ENCODE data around the gene TLE4.

TLE4 gene

DNA sequence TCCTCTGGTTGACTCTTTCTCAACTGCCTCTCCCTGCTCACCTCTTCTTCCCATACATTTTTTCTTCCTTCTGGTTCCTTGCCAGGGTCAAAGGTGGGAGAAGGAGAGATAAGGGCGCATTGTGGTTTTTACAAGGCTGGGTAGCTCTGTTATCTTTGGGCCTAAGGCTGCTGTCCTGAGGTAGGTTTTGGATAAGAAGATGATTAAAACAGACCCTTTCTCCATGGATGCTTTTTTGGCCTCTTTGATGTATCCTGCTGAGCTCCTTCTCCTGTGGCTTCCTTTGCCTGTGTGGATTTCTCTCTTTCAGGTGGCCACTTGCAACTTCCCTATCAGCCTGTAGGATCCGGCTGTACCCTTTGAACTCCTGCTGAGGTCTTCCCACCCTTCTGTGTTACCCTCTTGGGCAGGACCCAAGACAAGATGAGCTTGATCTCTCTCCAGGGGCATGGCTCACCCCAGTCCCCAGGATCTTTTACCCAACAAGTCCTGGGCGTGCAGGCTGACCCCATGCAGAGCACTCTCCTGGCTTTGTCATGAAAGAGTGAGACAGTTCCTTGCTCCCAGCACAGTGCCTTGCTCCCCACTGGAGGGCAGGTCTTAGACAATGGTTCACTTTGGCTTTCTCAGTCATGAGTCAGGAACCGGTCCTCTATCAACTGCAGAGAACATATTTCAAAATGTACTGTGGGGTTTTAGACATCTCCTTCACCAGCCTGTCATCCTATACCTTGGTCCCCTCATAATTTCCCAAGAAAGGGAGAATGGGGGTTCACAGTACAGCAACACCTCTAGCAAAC is 197.9 kb downstream of the TLE4 start:
- no peak for DNase-seq (ENCODE audit: low read depth)
- TF ChIP-seq, protein P1, sequence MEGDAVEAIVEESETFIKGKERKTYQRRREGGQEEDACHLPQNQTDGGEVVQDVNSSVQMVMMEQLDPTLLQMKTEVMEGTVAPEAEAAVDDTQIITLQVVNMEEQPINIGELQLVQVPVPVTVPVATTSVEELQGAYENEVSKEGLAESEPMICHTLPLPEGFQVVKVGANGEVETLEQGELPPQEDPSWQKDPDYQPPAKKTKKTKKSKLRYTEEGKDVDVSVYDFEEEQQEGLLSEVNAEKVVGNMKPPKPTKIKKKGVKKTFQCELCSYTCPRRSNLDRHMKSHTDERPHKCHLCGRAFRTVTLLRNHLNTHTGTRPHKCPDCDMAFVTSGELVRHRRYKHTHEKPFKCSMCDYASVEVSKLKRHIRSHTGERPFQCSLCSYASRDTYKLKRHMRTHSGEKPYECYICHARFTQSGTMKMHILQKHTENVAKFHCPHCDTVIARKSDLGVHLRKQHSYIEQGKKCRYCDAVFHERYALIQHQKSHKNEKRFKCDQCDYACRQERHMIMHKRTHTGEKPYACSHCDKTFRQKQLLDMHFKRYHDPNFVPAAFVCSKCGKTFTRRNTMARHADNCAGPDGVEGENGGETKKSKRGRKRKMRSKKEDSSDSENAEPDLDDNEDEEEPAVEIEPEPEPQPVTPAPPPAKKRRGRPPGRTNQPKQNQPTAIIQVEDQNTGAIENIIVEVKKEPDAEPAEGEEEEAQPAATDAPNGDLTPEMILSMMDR (conservative IDR thresholded peaks at IDR 0.05; ENCODE audit: low read length): no peak
- H3K4me3 ChIP-seq (ENCODE audit: low read length): no peak overlapping the region

DNA sequence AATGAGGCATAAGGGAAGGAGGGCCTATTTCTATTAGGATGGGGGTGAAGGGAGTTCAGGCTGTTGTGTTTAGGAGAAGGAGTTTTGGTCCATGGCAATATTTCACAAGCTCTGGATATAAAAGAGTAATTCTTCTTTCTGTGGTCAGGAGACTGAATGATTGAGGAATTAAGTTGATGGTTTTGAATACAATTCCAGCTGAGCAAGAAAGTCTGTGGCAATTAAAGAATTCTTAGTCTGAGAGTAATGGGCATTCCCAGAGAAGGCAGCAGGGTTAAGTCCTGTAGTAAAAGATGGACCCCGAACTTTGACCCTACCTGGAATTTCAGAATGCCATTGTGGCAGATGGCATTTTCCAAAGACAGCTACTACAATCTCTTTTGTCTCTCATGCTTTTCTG is 202.6 kb downstream of the TLE4 start:
- DNase-seq (ENCODE audit: low read depth): peak; percentile 17
- H3K4me3 ChIP-seq (ENCODE audit: low read length): no peak overlapping the region
- TF ChIP-seq, protein P1 (conservative IDR thresholded peaks at IDR 0.05; ENCODE audit: low read length): no peak
